Motor neuron (in vitro differentiated cells): Measurements from ENCODE around the gene C1orf167. TPM values are rescaled to one million over a fixed set of nuclear protein-coding genes. Genes with fewer than 3 reads are reported as not detected.
A peak's percentile ranks its signal among the peaks of the same experiment; 100 is the strongest.

Source experiments
- ATAC-seq, 8 experiments: fragments of 200-7000 bp; cut with Tn5 transposase; replicated peaks in 6 of 8; 2 replicates each; pipeline ENCODE4 v1.8.0; 2021; ENCODE audit warnings: mild to moderate bottlenecking in 8 of 8, moderate library complexity in 8 of 8
- H3K27ac ChIP-seq, 2 donors: fragments of 250-450 bp; sonication (Bioruptor Pico); 2 replicates each; pipeline ENCODE4 v1.9.0; 2021; ENCODE audit warnings: antibody characterized with exemption in 2 of 2, mild to moderate bottlenecking in 2 of 2, moderate library complexity in 1 of 2
- H3K4me1 ChIP-seq, 2 donors: fragments of 250-450 bp; sonication (Bioruptor Pico); replicated peaks in 1 of 2; 2 replicates each; pipeline ENCODE4 v1.6.1; 2021; ENCODE audit warnings: antibody characterized with exemption in 2 of 2, mild to moderate bottlenecking in 2 of 2, moderate library complexity in 1 of 2
- H3K4me3 ChIP-seq, 5 donors: fragments of 250-450 bp; sonication (Bioruptor Pico); 2 replicates each; pipeline ENCODE4 v1.9.0; 2021; ENCODE audit warnings: antibody characterized with exemption in 5 of 5, mild to moderate bottlenecking in 5 of 5, moderate library complexity in 4 of 5
- WGBS, 10 experiments: fragments of 450-650 bp; shearing (Covaris generic); methylation state at CpG; one replicate each; pipeline ENCODE4 v1.0.0; 2022; 5-methylcytosine and 5-hydroxymethylcytosine counted together
- in situ Hi-C, 9 experiments: fragments of 400-800 bp; cut with MboI; loops; one replicate each; pipeline ENCODE4 v1.15.0; 2021; ENCODE audit warnings: low sequenced_read_pairs in 9 of 9, low pct_unique_long_range_greater_than_20kb in 2 of 9; ENCODE audit not compliant: unreplicated experiment in 9 of 9
- total RNA-seq, 8 experiments: library from RNA; unstranded; fragments of 300-600 nt; gene quantifications; 2 replicates each; pipeline versions ENCODE4 v1.2.3 to v1.2.4, GENCODE V29; 2022

C1orf167 gene
- total RNA-seq, 8 experiments from 2014 or later, result 0.11 to 1.9 (median 0.35) TPM; not detected in 2

- Histone ChIP-seq H3K4me3 (no peak overlapping the region), H3K4me1 (peaks cover under 1 to 10% of the 10 kb centered on the region in 2 donors), H3K27ac (no peak overlapping the region)
- in situ Hi-C loops, result no loop called here
- WGBS, 10 experiments, result 59 to 91% (median 80%) methylated on average over 1 to 4 of the region's 11 CpGs; no CpG with 5 or more reads in 5 of the 10 experiments
- ATAC-seq, result no peak
Measured at GRCh38 chr1:11771481-11772043, 9.6 kb downstream of the C1orf167 start.

GRCh38 chr1:11772458-11772857 is 10.5 kb downstream of the C1orf167 start:
- WGBS, 10 experiments, result 0 to 77% (median 56%) methylated on average over 1 to 5 of the region's 5 CpGs; no CpG with 5 or more reads in 3 of the 10 experiments
- in situ Hi-C loops, result no loop called here
- no peak for ATAC-seq
- Histone ChIP-seq H3K4me3 (no peak overlapping the region), H3K4me1 (peaks cover 0 to 4% of the 10 kb centered on the region in 2 donors), H3K27ac (no peak overlapping the region)

- in situ Hi-C loops, result no loop called here
- ATAC-seq, result no peak
- H3K27ac ChIP-seq, result no peak overlapping the region
- no peak overlapping the region for H3K4me3 ChIP-seq
- H3K4me1 ChIP-seq, result no peaks in the 10 kb centered on the region
- WGBS, 10 experiments, result 40 to 94% (median 87%) methylated on average over 1 to 9 of the region's 9 CpGs; no CpG with 5 or more reads in 2 of the 10 experiments
Measured at GRCh38 chr1:11774753-11775152, 12.8 kb downstream of the C1orf167 start.

- Histone ChIP-seq H3K27ac (no peak overlapping the region), H3K4me1 (no peaks in the 10 kb centered on the region), H3K4me3 (no peak overlapping the region)
- in situ Hi-C loops, result no loop called here
- no peak for ATAC-seq
- WGBS, 10 experiments, result 80 to 85% (median 83%) methylated on average over 1 to 6 of the region's 8 CpGs; no CpG with 5 or more reads in 5 of the 10 experiments
Measured at GRCh38 chr1:11777658-11778322, 15.8 kb downstream of the C1orf167 start.

- no peak overlapping the region for H3K4me3 ChIP-seq
- peak in 3 of 8 experiments; percentile 8 to 13 (median 11) for ATAC-seq
- 70 to 100% (median 80%) methylated on average over 1 to 6 of the region's 9 CpGs; no CpG with 5 or more reads in 6 of the 10 experiments for WGBS, 10 experiments
- in situ Hi-C loops, result no loop called here
- no peaks in the 10 kb centered on the region for H3K4me1 ChIP-seq
- H3K27ac ChIP-seq, result no peak overlapping the region
Measured at GRCh38 chr1:11778336-11778735, 16.3 kb downstream of the C1orf167 start.

- peak in 3 of 8 experiments; percentile 7 to 12 (median 9) for ATAC-seq
- WGBS, 10 experiments, result 70 to 92% (median 80%) methylated on average over 2 to 11 of the region's 15 CpGs; no CpG with 5 or more reads in 3 of the 10 experiments
- Histone ChIP-seq H3K27ac (no peak overlapping the region), H3K4me3 (no peak overlapping the region), H3K4me1 (no peaks in the 10 kb centered on the region)
- in situ Hi-C loops, result no loop called here
Measured at GRCh38 chr1:11778844-11779623, 17.0 kb downstream of the C1orf167 start.

- no peak overlapping the region for H3K4me3 ChIP-seq
- no peak for ATAC-seq
- H3K4me1 ChIP-seq, result peaks cover 4 to 8% of the 10 kb centered on the region in 2 donors
- H3K27ac ChIP-seq, result no peak overlapping the region
- WGBS, 10 experiments, result 82 to 92% (median 87%) methylated on average over 4 to 9 of the region's 13 CpGs; no CpG with 5 or more reads in 7 of the 10 experiments
- in situ Hi-C loops, result no loop called here
Measured at GRCh38 chr1:11779715-11780379, 17.9 kb downstream of the C1orf167 start.

GRCh38 chr1:11780380-11781147 is 18.6 kb downstream of the C1orf167 start:
- 0 to 100% (median 74%) methylated on average over 1 to 9 of the region's 10 CpGs; no CpG with 5 or more reads in 2 of the 10 experiments for WGBS, 10 experiments
- ATAC-seq, result no peak
- in situ Hi-C loops, result no loop called here
- Histone ChIP-seq H3K27ac (no peak overlapping the region), H3K4me1 (peaks cover 6 to 12% of the 10 kb centered on the region in 2 donors), H3K4me3 (no peak overlapping the region)

- no peak overlapping the region for H3K27ac ChIP-seq
- peaks cover 6 to 13% of the 10 kb centered on the region in 2 donors for H3K4me1 ChIP-seq
- in situ Hi-C loops, result no loop called here
- WGBS, 10 experiments, result 62 to 100% (median 96%) methylated on average over 1 to 10 of the region's 12 CpGs; no CpG with 5 or more reads in 4 of the 10 experiments
- no peak overlapping the region for H3K4me3 ChIP-seq
- no peak for ATAC-seq
Measured at GRCh38 chr1:11781297-11781696, 19.3 kb downstream of the C1orf167 start.

- 73 to 75% methylated on average over 2 to 3 of the region's 6 CpGs; no CpG with 5 or more reads in 8 of the 10 experiments for WGBS, 10 experiments
- ATAC-seq, result no peak
- Histone ChIP-seq H3K27ac (no peak overlapping the region), H3K4me3 (no peak overlapping the region), H3K4me1 (peaks cover 10 to 22% of the 10 kb centered on the region in 2 donors)
- in situ Hi-C loops, result no loop called here
Measured at GRCh38 chr1:11782127-11782708, 20.2 kb downstream of the C1orf167 start.

- no peak for ATAC-seq
- Histone ChIP-seq H3K4me3 (no peak overlapping the region), H3K27ac (no peak overlapping the region), H3K4me1 (peaks cover 17 to 35% of the 10 kb centered on the region in 2 donors)
- in situ Hi-C loops, result no loop called here
- WGBS, 10 experiments, result 57 to 94% (median 88%) methylated on average over 1 to 6 of the region's 6 CpGs; no CpG with 5 or more reads in 2 of the 10 experiments
Measured at GRCh38 chr1:11783556-11783955, 21.6 kb downstream of the C1orf167 start.
